Epithelial cell of esophagus (primary cell): Measurements from ENCODE around the gene CFAP299.
A peak's percentile ranks its signal among the peaks of the same experiment; 100 is the strongest.

Experiments used
- DNase-seq: peaks from one replicate; pipeline ENCODE4 v3.0.0; 2010; ENCODE audit warnings: low read depth
- H3K4me3 ChIP-seq: 2 replicates; pipeline ENCODE4 v1.5.1; 2011; ENCODE audit warnings: mild to moderate bottlenecking, low read length, control low read depth
- TF ChIP-seq, protein P1 (sequence below): IDR thresholded peaks from 2 replicates; pipeline ENCODE4 v1.5.1; 2011; ENCODE audit warnings: low read depth, mild to moderate bottlenecking, low read length, control low read depth, inconsistent platforms; ENCODE audit not compliant: insufficient read depth; ENCODE audit errors: missing control alignments

CFAP299 gene

DNA sequence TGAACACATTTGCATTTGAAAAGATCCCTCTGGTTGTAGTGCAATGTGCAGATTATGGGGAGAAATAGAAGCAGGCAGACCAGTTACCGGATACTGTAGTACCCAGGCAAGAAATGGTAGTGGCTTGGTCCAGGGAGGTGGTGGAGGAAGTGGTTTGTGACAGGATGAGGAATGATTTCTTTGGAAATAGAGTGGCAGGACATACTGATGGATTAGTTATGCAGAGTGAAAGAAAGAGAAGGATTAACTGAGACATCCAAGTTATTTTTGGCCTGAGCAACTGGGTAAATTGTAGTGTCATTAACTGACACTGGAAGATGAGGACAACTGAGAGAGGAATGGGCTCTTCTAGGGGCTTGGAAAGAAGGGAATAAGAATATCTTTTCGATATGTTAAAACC is 139.7 kb downstream of the CFAP299 start:
- H3K4me3 ChIP-seq: no peak overlapping the region
- TF ChIP-seq, protein P1, sequence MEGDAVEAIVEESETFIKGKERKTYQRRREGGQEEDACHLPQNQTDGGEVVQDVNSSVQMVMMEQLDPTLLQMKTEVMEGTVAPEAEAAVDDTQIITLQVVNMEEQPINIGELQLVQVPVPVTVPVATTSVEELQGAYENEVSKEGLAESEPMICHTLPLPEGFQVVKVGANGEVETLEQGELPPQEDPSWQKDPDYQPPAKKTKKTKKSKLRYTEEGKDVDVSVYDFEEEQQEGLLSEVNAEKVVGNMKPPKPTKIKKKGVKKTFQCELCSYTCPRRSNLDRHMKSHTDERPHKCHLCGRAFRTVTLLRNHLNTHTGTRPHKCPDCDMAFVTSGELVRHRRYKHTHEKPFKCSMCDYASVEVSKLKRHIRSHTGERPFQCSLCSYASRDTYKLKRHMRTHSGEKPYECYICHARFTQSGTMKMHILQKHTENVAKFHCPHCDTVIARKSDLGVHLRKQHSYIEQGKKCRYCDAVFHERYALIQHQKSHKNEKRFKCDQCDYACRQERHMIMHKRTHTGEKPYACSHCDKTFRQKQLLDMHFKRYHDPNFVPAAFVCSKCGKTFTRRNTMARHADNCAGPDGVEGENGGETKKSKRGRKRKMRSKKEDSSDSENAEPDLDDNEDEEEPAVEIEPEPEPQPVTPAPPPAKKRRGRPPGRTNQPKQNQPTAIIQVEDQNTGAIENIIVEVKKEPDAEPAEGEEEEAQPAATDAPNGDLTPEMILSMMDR: no peak
- no peak for DNase-seq

- DNase-seq: no peak
- no peak overlapping the region for H3K4me3 ChIP-seq
- TF ChIP-seq, protein P1: no peak
These were observed 140.3 kb downstream of the CFAP299 start for GRCh38 chr4:80475798-80476197.

DNA sequence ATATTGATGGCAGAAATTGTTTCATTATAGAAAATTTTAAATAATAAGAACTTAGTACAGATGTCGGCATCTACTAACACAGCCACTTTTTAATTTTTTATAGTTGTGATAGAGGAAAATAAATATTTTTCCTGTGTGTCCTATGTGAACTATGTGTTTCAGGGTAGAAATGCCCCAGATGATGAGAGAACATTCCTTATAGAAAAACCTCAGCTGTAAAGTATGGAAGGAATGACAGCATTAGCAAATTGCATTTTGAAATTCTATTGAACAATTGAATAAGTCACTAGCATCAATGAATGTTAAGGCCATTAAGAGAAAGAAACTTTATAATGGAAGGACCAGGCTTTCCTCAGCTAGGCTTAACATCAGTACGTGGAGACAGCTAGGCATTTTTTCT is 149.2 kb downstream of the CFAP299 start:
- no peak overlapping the region for H3K4me3 ChIP-seq
- TF ChIP-seq, protein P1: no peak
- no peak for DNase-seq

DNA sequence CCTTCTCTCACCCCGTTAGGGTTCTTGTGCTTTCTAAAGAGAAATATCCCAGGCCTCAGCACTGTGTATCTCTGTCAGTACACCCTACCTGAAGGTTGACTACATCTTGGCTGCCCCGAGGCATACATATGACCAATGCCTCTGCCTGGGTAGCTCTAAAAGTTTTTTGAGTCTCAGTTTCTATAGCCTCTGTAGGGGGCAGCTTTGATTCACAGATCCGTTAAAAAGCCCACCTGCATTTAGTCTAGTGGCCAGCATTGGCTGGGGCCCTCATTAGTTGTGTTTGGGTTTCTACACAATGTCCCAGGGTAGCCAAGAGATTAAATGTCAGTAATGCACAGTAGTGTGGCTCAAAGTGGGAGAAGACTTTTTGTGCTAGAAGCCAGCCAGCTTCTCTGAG is 151.1 kb downstream of the CFAP299 start:
- H3K4me3 ChIP-seq: no peak overlapping the region
- TF ChIP-seq, protein P1: no peak
- DNase-seq: no peak

- DNase-seq: no peak
- TF ChIP-seq, protein P1: no peak
- H3K4me3 ChIP-seq: no peak overlapping the region
These were observed 154.3 kb downstream of the CFAP299 start for GRCh38 chr4:80489798-80490197.

GRCh38 chr4:80492761-80493160 is 157.2 kb downstream of the CFAP299 start:
- peak; percentile 10 for DNase-seq
- H3K4me3 ChIP-seq: no peak overlapping the region
- TF ChIP-seq, protein P1: no peak

GRCh38 chr4:80495865-80496264 is 160.3 kb downstream of the CFAP299 start:
- no peak overlapping the region for H3K4me3 ChIP-seq
- TF ChIP-seq, protein P1: no peak
- DNase-seq: no peak
